Heart left ventricle (tissue), 16 donors: ENCODE results near the gene CTAG1A. TPM values are rescaled to one million over a fixed set of nuclear protein-coding genes. Genes with fewer than 3 reads are reported as not detected.
"Not testable (repeated sequence)": the region's sequence is repeated elsewhere in the genome, so short reads cannot be mapped to it uniquely, and the experiment has no call there.

ENCODE experiments used
- ATAC-seq, 4 donors: fragments of 200-7000 bp; cut with Tn5 transposase; one replicate each; pipeline ENCODE4 v1.9.1; 2020 to 2022; ENCODE audit warnings: moderate library complexity in 4 of 4, mild to moderate bottlenecking in 3 of 4, moderate number of reproducible peaks in 1 of 4
- DNase-seq, 5 donors: peaks; one replicate each; pipeline ENCODE4 v3.0.0-alpha.2; 2020
- H3K27ac ChIP-seq, 12 donors: fragments of 200-600 bp; sonication (generic) in 4 of 12; one replicate each; pipeline versions ENCODE4 v1.5.0 to v1.8.0; 2016 to 2022; ENCODE audit warnings: mild to moderate bottlenecking in 2 of 12
- H3K27me3 ChIP-seq, 9 donors: fragments of 200-600 bp; sonication (generic) in 2 of 9; one replicate each; pipeline versions ENCODE4 v1.5.1 to v1.8.0; 2016 to 2022; ENCODE audit warnings: mild to moderate bottlenecking in 3 of 9
- H3K36me3 ChIP-seq, 9 donors: fragments of 200-600 bp; sonication (generic) in 2 of 9; one replicate each; pipeline versions ENCODE4 v1.5.0 to v1.8.0; 2018 to 2022; ENCODE audit warnings: mild to moderate bottlenecking in 2 of 9
- H3K4me1 ChIP-seq, 12 donors: fragments of 200-600 bp; sonication (generic) in 4 of 12; one replicate each; pipeline versions ENCODE4 v1.5.0 to v1.8.0; 2016 to 2022; ENCODE audit warnings: mild to moderate bottlenecking in 3 of 12
- H3K4me3 ChIP-seq, 12 donors: fragments of 200-600 bp; sonication (generic) in 4 of 12; one replicate each; pipeline versions ENCODE4 v1.5.0 to v1.8.0; 2017 to 2022; ENCODE audit warnings: mild to moderate bottlenecking in 9 of 12, moderate library complexity in 4 of 12
- H3K9me3 ChIP-seq, 12 donors: fragments of 200-600 bp; sonication (generic) in 4 of 12; one replicate each; pipeline versions ENCODE4 v1.5.0 to v1.8.0; 2016 to 2022; ENCODE audit warnings: mild to moderate bottlenecking in 1 of 12
- CTCF ChIP-seq, 12 donors: fragments of 200-600 bp; sonication (generic) in 4 of 12; IDR thresholded peaks; one replicate each; pipeline versions ENCODE4 v1.5.0 to v1.8.0; 2018 to 2022; ENCODE audit warnings: antibody characterized with exemption in 12 of 12, mild to moderate bottlenecking in 5 of 12
- POLR2A ChIP-seq, 2 donors: fragments of 450-650 bp; IDR thresholded peaks; one replicate each; pipeline ENCODE4 v1.6.1; 2017; ENCODE audit warnings: antibody characterized with exemption in 2 of 2, mild to moderate bottlenecking in 2 of 2, moderate library complexity in 2 of 2
- WGBS, 4 donors: extraction: QIAGEN DNeasy Blood & Tissue Kit in 2 of 4; methylation state at CpG; one replicate each; pipeline versions ENCODE4 v1.1.5 to v1.1.7; 2013 to 2018; 5-methylcytosine and 5-hydroxymethylcytosine counted together
- intact Hi-C, 10 donors: fragments of 100-400 bp; cut with DNase I; formaldehyde crosslinking; loops; one replicate each; pipeline versions ENCODE4 v1.11.1 to v1.14.2; 2022
- polyA plus RNA-seq, 2 donors: library from polyadenylated mRNA; stranded (reverse); fragments of 200-250 nt; gene quantifications; one replicate each; pipeline ENCODE4 v1.2.3, GENCODE V29; 2013
- total RNA-seq, 9 donors: library from RNA; depleted of rRNA in 2 of 9; stranded (reverse); fragments of >200 nt in 2 of 9; fragmentation: NEBNext Ultra II Directional in 3 of 9; extraction: Animal tissue kit (Norgen Biotek cat#: 25700) in 3 of 9; gene quantifications; one replicate each; pipeline versions ENCODE4 v1.1.0 to v1.2.4, GENCODE V29; 2016 to 2023
- donor health status: ischemic (EF 13 %, LVEDD 7.1; RV severe dilation, severe dysfunction).
- donor health status: healthy with polysubstance abuse.
- donor health status: DM: no; HTN: yes; CAD: no.
- donor health status: DM: no; HTN: no; CAD: no.
- donor health status: ischemic (EF 25% LVEDD 6.9; RV normal size, moderate dysfunction).
- donor health status: ischemic (EF 25% LVEDD 5.7; RV mildly dilated, moderate dysfunction).
- donor health status: healthy.
- donor health status: DM: yes; HTN: yes; CAD: no.
- donor health status: ischemic (EF 35%, LVEDD 5.7; RV mildly dilated, moderate dysfunction).
- donor health status: nonischemic (EF 11% LVEDD 7.7; RV severe dilation, severe dysfunction).
- donor health status: DM: yes; HTN: yes; CAD: no.
- donor health status: PGD.
- donor health status: ischemic (EF 29% LVEDD 5.4; RV normal size, mild dysfunction).
- donor health status: nonischemic (EF 23%, LVEDD 6.1; RV moderate dilation, normal function).

Gene CTAG1A
- total and polyA plus RNA-seq, 11 donors = not detected

GRCh38 chrX:154548028-154548316, 37.0 kb upstream of the CTAG1A start:
- ATAC-seq (no peak), DNase-seq (no peak)
- H3K36me3 ChIP-seq = peaks cover 0 to 13% (median 0%) of the 10 kb centered on the region in 9 donors
- 0 to 40% (median 18%) methylated on average over 9 of the region's 9 CpGs for WGBS, 4 donors
- H3K27ac ChIP-seq = peak overlapping the region in 11 of 12 donors; percentile 74 to 98 (median 91)
- intact Hi-C loops = no loop called here
- H3K27me3 ChIP-seq = peaks cover 0 to 2% (median 0%) of the 10 kb centered on the region in 9 donors
- peak overlapping the region; percentile 59 to 89 (median 72) for H3K4me3 ChIP-seq
- peaks cover 0 to 13% (median 0%) of the 10 kb centered on the region in 12 donors for H3K9me3 ChIP-seq
- H3K4me1 ChIP-seq = peaks cover 0 to 44% (median 9%) of the 10 kb centered on the region in 12 donors
- TF ChIP-seq CTCF (IDR thresholded peaks at IDR 0.05) = no peak
- no peak for TF ChIP-seq POLR2A (IDR thresholded peaks at IDR 0.05)

GRCh38 chrX:154549766-154550165, 35.2 kb upstream of the CTAG1A start:
- Histone ChIP-seq H3K4me1 (peaks cover 0 to 26% (median 9%) of the 10 kb centered on the region in 12 donors), H3K36me3 (peaks cover 0 to 26% (median 4%) of the 10 kb centered on the region in 9 donors), H3K27me3 (peaks cover 0 to 5% (median 0%) of the 10 kb centered on the region in 9 donors), H3K9me3 (peaks cover 0 to 13% (median 0%) of the 10 kb centered on the region in 12 donors), H3K4me3 (no peak overlapping the region), H3K27ac (no peak overlapping the region)
- DNase-seq = no peak
- TF ChIP-seq POLR2A (IDR thresholded peaks at IDR 0.05) (no peak), CTCF (IDR thresholded peaks at IDR 0.05) (no peak)
- WGBS, 4 donors = 76 to 94% (median 82%) methylated on average over 1 of the region's 1 CpG
- intact Hi-C loops = no loop called here
- ATAC-seq = no peak

GRCh38 chrX:154552112-154552806, 32.7 kb upstream of the CTAG1A start:
- peaks cover 0 to 24% (median 7%) of the 10 kb centered on the region in 9 donors for H3K36me3 ChIP-seq
- peak in 1 of 4 donors; percentile 23 for ATAC-seq
- DNase-seq = not testable (repeated sequence)

GRCh38 chrX:154558060-154558690, 26.8 kb upstream of the CTAG1A start:
- H3K4me1 ChIP-seq, ATAC-seq, H3K27ac ChIP-seq, H3K9me3 ChIP-seq, intact Hi-C loops, H3K27me3 ChIP-seq, DNase-seq, H3K4me3 ChIP-seq: not testable (repeated sequence)
- 86 to 97% (median 86%) methylated on average over 4 to 5 of the region's 24 CpGs; no CpG with 5 or more reads in 1 of the 4 donors for WGBS, 4 donors
- peaks cover 0 to 21% (median 7%) of the 10 kb centered on the region in 9 donors for H3K36me3 ChIP-seq

More at GRCh38 chrX:154552112-154552806, 32.7 kb upstream of the CTAG1A start:
- 88 to 94% (median 92%) methylated on average over 8 to 12 of the region's 18 CpGs for WGBS, 4 donors
- intact Hi-C loops, H3K4me3 ChIP-seq, H3K27ac ChIP-seq, H3K27me3 ChIP-seq, H3K9me3 ChIP-seq: not testable (repeated sequence)
- H3K4me1 ChIP-seq = peaks cover 0 to 19% (median 6%) of the 10 kb centered on the region in 12 donors

GRCh38 chrX:154558896-154559295, 26.0 kb upstream of the CTAG1A start:
- H3K27ac ChIP-seq, DNase-seq, H3K4me1 ChIP-seq, H3K4me3 ChIP-seq, ATAC-seq, H3K27me3 ChIP-seq, intact Hi-C loops, H3K9me3 ChIP-seq: not testable (repeated sequence)
- peaks cover 0 to 14% (median 3%) of the 10 kb centered on the region in 9 donors for H3K36me3 ChIP-seq
- WGBS, 4 donors = 92 to 95% (median 94%) methylated on average over 8 to 10 of the region's 21 CpGs; no CpG with 5 or more reads in 1 of the 4 donors

- WGBS, 4 donors = 81 to 86% methylated on average over 12 to 13 of the region's 31 CpGs; no CpG with 5 or more reads in 2 of the 4 donors
- H3K4me1 ChIP-seq, H3K27me3 ChIP-seq, DNase-seq, ATAC-seq, H3K36me3 ChIP-seq, intact Hi-C loops, H3K9me3 ChIP-seq, H3K27ac ChIP-seq, H3K4me3 ChIP-seq: not testable (repeated sequence)
Measured at GRCh38 chrX:154560326-154560725, 24.6 kb upstream of the CTAG1A start.

- ATAC-seq = peak; percentile 82 to 94 (median 86)
- H3K27me3 ChIP-seq, H3K36me3 ChIP-seq, H3K27ac ChIP-seq, H3K4me3 ChIP-seq, H3K4me1 ChIP-seq, H3K9me3 ChIP-seq, DNase-seq, intact Hi-C loops: not testable (repeated sequence)
- no CpG with 5 or more reads among the region's 10 CpGs for WGBS, 4 donors
Measured at GRCh38 chrX:154562295-154562694, 22.6 kb upstream of the CTAG1A start.

- H3K9me3 ChIP-seq, H3K27me3 ChIP-seq, H3K36me3 ChIP-seq, H3K27ac ChIP-seq, H3K4me1 ChIP-seq, intact Hi-C loops, H3K4me3 ChIP-seq, DNase-seq: not testable (repeated sequence)
- WGBS, 4 donors = no CpG with 5 or more reads among the region's 11 CpGs
- peak in 1 of 4 donors; percentile 8 for ATAC-seq
Measured at GRCh38 chrX:154570361-154570760, 14.6 kb upstream of the CTAG1A start.

GRCh38 chrX:154573061-154573460, 11.9 kb upstream of the CTAG1A start:
- DNase-seq, H3K27me3 ChIP-seq, ATAC-seq, H3K36me3 ChIP-seq, H3K9me3 ChIP-seq, H3K4me3 ChIP-seq, intact Hi-C loops, H3K27ac ChIP-seq, H3K4me1 ChIP-seq: not testable (repeated sequence)
- no CpG with 5 or more reads among the region's 10 CpGs for WGBS, 4 donors
